ENCODE data around the gene PCYT1A.

The PCYT1A gene

GRCh38 chr3:196237203-196237602, 50.3 kb downstream of the PCYT1A start:
- no peak for DNase-seq (ENCODE audit: low read depth, low spot score)

- DNase-seq (ENCODE audit: low read depth, low spot score) = no peak
These were observed 51.3 kb downstream of the PCYT1A start for GRCh38 chr3:196236223-196236622.

GRCh38 chr3:196235452-196236122, 51.9 kb downstream of the PCYT1A start:
- DNase-seq (ENCODE audit: low read depth, low spot score) = no peak

- no peak for DNase-seq (ENCODE audit: low read depth, low spot score)
These were observed 54.7 kb downstream of the PCYT1A start for GRCh38 chr3:196232882-196233251.

GRCh38 chr3:196232154-196232881, 55.2 kb downstream of the PCYT1A start:
- DNase-seq (ENCODE audit: low read depth, low spot score) = no peak

GRCh38 chr3:196227629-196228493, 59.7 kb downstream of the PCYT1A start:
- DNase-seq (ENCODE audit: low read depth, low spot score) = no peak

- no peak for DNase-seq (ENCODE audit: low read depth, low spot score)
These were observed 60.4 kb downstream of the PCYT1A start for GRCh38 chr3:196227121-196227561.

GRCh38 chr3:196225763-196226364, 61.7 kb downstream of the PCYT1A start:
- DNase-seq (ENCODE audit: low read depth, low spot score) = no peak

GRCh38 chr3:196225086-196225485, 62.4 kb downstream of the PCYT1A start:
- no peak for DNase-seq (ENCODE audit: low read depth, low spot score)

- DNase-seq (ENCODE audit: low read depth, low spot score) = no peak
These were observed 64.5 kb downstream of the PCYT1A start for GRCh38 chr3:196222876-196223595.

GRCh38 chr3:196220991-196221390, 66.5 kb downstream of the PCYT1A start:
- no peak for DNase-seq (ENCODE audit: low read depth, low spot score)

GRCh38 chr3:196220587-196220986, 66.9 kb downstream of the PCYT1A start:
- no peak for DNase-seq (ENCODE audit: low read depth, low spot score)

- DNase-seq (ENCODE audit: low read depth, low spot score) = no peak
These were observed 67.6 kb downstream of the PCYT1A start for GRCh38 chr3:196219970-196220311.

GRCh38 chr3:196219194-196219969, 68.1 kb downstream of the PCYT1A start:
- no peak for DNase-seq (ENCODE audit: low read depth, low spot score)

- DNase-seq (ENCODE audit: low read depth, low spot score) = no peak
These were observed 69.3 kb downstream of the PCYT1A start for GRCh38 chr3:196218155-196218712.

GRCh38 chr3:196217307-196218154, 70.0 kb downstream of the PCYT1A start:
- no peak for DNase-seq (ENCODE audit: low read depth, low spot score)

GRCh38 chr3:196216681-196217211, 70.8 kb downstream of the PCYT1A start:
- DNase-seq (ENCODE audit: low read depth, low spot score) = no peak

- DNase-seq (ENCODE audit: low read depth, low spot score) = no peak
These were observed 71.4 kb downstream of the PCYT1A start, which contains the start of gene SLC51A for GRCh38 chr3:196216089-196216564. Gene SLC51A (plus strand): TSS chr3:196216534. CDS start chr3:196216713, 179 bp downstream.
